Esophagus muscularis mucosa (tissue), 3 donors: ENCODE measurements around the gene TMEM170A.

Experiments
- POLR2A ChIP-seq: fragments of 450-650 bp; IDR thresholded peaks from one replicate; pipeline ENCODE4 v1.6.1; 2017; ENCODE audit warnings: antibody characterized with exemption, moderate library complexity, mild to moderate bottlenecking, low read depth
- TF ChIP-seq, protein P1 (sequence below), 3 experiments: fragments of 200-600 bp in 2 of 3; fragments of 450-650 bp in 1 of 3; sonication (generic) in 2 of 3; IDR thresholded peaks; one replicate each; pipeline ENCODE4 v1.5.1; 2017 to 2019; ENCODE audit warnings: antibody characterized with exemption in 3 of 3, mild to moderate bottlenecking in 2 of 3, moderate library complexity in 1 of 3

DNA sequence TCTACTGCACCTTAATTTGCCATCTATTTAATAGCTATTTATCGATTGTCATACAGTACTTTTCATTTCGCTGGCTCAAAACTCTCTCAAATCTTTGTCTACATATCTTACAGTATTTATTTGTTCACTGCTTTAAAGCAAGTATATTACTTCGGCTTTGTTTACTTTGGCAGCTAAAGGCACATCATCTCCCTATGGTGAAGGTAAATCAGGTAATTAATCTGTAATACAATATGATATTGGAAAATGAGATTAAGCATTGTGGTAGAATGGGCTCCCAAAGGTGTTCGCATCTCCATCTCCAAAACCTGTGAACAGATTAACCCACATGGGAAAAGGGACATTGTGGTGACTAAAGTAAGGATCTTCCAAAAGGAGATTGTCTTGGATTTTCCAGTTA is 6.5 kb downstream of the TMEM170A start:
- TF ChIP-seq, protein P1, sequence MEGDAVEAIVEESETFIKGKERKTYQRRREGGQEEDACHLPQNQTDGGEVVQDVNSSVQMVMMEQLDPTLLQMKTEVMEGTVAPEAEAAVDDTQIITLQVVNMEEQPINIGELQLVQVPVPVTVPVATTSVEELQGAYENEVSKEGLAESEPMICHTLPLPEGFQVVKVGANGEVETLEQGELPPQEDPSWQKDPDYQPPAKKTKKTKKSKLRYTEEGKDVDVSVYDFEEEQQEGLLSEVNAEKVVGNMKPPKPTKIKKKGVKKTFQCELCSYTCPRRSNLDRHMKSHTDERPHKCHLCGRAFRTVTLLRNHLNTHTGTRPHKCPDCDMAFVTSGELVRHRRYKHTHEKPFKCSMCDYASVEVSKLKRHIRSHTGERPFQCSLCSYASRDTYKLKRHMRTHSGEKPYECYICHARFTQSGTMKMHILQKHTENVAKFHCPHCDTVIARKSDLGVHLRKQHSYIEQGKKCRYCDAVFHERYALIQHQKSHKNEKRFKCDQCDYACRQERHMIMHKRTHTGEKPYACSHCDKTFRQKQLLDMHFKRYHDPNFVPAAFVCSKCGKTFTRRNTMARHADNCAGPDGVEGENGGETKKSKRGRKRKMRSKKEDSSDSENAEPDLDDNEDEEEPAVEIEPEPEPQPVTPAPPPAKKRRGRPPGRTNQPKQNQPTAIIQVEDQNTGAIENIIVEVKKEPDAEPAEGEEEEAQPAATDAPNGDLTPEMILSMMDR (IDR thresholded peaks at IDR 0.05): no peak
- TF ChIP-seq POLR2A: no peak
